ENCODE data around the gene ATP5ME. TPM values are rescaled to one million over a fixed set of nuclear protein-coding genes. Genes with fewer than 3 reads are reported as not detected.

The ATP5ME gene
- polyA plus RNA-seq, 1 of the 3 experiments (the other 2 are of a cell fraction) = 1,185 TPM

DNA sequence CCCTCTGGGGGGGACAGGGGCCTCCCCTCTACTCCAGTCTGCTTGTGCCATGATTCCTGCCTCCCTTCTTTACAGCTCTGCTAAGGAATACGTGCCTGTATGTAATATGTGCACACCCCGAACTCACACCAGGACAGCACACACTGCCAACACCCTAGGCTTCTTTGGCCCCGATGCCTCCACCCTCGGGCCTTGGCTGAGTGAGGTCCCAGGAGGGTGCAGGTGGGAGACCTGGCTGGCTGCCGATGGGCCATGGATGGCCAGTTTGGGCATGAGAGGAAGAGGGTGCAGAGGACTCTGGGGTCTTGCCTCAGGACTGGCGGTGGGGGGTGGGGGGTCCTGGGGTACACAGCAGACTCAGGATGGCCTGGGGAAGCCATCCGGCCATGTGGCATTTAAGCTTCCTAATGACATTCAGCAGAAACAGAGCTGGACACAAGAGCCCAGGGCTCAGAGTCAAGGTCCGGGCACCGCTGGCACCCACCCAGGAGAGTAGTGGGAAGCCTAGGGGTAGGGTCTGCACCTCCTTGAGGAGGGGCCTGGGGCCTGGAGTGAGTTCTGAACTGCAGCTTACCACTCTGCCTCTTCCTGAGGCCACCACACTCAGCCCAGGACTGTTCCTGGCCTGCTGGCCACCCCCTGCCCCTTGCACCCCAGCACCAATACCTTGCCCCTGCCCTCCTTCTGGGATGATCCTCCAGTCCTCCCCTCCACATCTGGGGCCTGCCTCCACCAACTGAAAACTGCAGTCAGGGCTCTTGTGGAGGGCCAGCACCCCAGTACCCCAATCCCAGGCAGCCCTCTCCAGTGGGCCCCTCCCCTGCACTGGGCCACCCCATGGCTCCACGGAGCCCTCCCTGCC is 29.5 kb upstream of the ATP5ME start (continued):
- no peak for TF ChIP-seq GABPA (IDR thresholded peaks at IDR 0.05; ENCODE audit: low read depth)

DNA sequence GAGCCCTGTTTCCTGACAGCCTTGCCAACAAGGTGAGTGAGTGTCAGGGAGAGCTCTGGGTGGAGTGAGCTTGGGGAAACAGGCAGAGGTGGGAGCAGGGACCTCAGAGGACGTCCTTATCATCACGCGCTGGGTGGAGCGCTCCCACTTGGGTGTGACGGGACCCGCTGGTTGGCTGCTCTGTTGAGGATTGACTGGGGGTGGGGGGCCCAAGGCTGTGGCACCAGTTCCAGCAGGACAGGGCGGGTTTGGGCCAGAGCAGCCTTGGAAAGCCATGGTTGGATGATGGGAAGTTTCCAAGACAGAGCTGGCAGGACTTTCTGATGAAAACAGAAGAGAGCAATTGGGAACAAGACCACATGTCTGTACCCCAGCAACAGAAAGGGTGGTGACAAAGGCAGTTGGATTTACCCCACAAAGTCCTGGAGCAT is 28.6 kb upstream of the ATP5ME start:
- peaks cover 0 to 7% of the 10 kb centered on the region in 2 experiments; a peak in 1 of 4 replicates for H3K4me1 ChIP-seq (ENCODE audit: control insufficient read depth in 1 of 2, insufficient read depth in 2 of 2, low read depth in 1 of 2, low read length in 1 of 2)
- H3F3A ChIP-seq (replicated peaks; ENCODE audit: insufficient read depth) = no peaks in the 10 kb centered on the region
- H3K9ac ChIP-seq = no peak overlapping the region
- no peaks in the 10 kb centered on the region for H3K9me2 ChIP-seq
- H3K27ac ChIP-seq (ENCODE audit: low read depth in 2 of 2, low read length in 1 of 2) = no peak overlapping the region
- H3K4me3 ChIP-seq (ENCODE audit: low read depth in 2 of 2, low read length in 1 of 2) = no peak overlapping the region
- no peaks in the 10 kb centered on the region for H3K9me3 ChIP-seq
- H3K4me2 ChIP-seq = no peak overlapping the region
- peaks cover 17% of the 10 kb centered on the region for H3K79me2 ChIP-seq (ENCODE audit: insufficient read depth)
- ChIA-PET POLR2A (no interaction called here), CTCF (interaction anchor here (1.2 to 2.4 kb wide), 2 partner anchors 18 to 29 kb away, joined by 4 to 8 read pairs; partner anchors contain the start of gene ATP5ME)
- no peak for TF ChIP-seq SIN3A (IDR thresholded peaks at IDR 0.05; ENCODE audit: borderline replicate concordance, low read depth, low read length)
- TF ChIP-seq NRF1 (IDR thresholded peaks at IDR 0.05; ENCODE audit: low read depth, low read length) = no peak
- TF ChIP-seq FOXM1 (IDR thresholded peaks at IDR 0.05; ENCODE audit: low read depth) = no peak
- TF ChIP-seq, protein P1, sequence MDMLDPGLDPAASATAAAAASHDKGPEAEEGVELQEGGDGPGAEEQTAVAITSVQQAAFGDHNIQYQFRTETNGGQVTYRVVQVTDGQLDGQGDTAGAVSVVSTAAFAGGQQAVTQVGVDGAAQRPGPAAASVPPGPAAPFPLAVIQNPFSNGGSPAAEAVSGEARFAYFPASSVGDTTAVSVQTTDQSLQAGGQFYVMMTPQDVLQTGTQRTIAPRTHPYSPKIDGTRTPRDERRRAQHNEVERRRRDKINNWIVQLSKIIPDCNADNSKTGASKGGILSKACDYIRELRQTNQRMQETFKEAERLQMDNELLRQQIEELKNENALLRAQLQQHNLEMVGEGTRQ (IDR thresholded peaks at IDR 0.05; ENCODE audit: borderline replicate concordance, low read depth, low read length) = no peak
- TF ChIP-seq REST (IDR thresholded peaks at IDR 0.05; ENCODE audit: low read depth, low read length) = no peak
- TF ChIP-seq TCF12 (IDR thresholded peaks at IDR 0.05) = no peak
- no peak for TF ChIP-seq IRF3 (IDR thresholded peaks at IDR 0.05; ENCODE audit: low read depth, low read length)
- TF ChIP-seq EZH2phosphoT487 (IDR thresholded peaks at IDR 0.05; ENCODE audit: borderline replicate concordance, low read depth) = no peak
- TF ChIP-seq GATA2 (CRISPR knock-in tag; IDR thresholded peaks at IDR 0.05) = no peak
- no peak for TF ChIP-seq CHD2 (IDR thresholded peaks at IDR 0.05; ENCODE audit: low read length, partially characterized antibody)
- TF ChIP-seq, protein P2, sequence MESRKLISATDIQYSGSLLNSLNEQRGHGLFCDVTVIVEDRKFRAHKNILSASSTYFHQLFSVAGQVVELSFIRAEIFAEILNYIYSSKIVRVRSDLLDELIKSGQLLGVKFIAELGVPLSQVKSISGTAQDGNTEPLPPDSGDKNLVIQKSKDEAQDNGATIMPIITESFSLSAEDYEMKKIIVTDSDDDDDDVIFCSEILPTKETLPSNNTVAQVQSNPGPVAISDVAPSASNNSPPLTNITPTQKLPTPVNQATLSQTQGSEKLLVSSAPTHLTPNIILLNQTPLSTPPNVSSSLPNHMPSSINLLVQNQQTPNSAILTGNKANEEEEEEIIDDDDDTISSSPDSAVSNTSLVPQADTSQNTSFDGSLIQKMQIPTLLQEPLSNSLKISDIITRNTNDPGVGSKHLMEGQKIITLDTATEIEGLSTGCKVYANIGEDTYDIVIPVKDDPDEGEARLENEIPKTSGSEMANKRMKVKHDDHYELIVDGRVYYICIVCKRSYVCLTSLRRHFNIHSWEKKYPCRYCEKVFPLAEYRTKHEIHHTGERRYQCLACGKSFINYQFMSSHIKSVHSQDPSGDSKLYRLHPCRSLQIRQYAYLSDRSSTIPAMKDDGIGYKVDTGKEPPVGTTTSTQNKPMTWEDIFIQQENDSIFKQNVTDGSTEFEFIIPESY (IDR thresholded peaks at IDR 0.05; ENCODE audit: borderline replicate concordance, low read depth) = no peak
- TF ChIP-seq FOSL2 (IDR thresholded peaks at IDR 0.05; ENCODE audit: borderline replicate concordance, low read depth) = no peak
- TF ChIP-seq MXI1 (IDR thresholded peaks at IDR 0.05; ENCODE audit: low read depth, low read length) = no peak
- no peak for TF ChIP-seq EP300 (IDR thresholded peaks at IDR 0.05; ENCODE audit: borderline replicate concordance in 1 of 2, low read depth in 1 of 2, low read length in 1 of 2)
- no peak for TF ChIP-seq TAF1 (IDR thresholded peaks at IDR 0.05; ENCODE audit: borderline replicate concordance, low read depth, low read length)
- TF ChIP-seq RCOR1 (IDR thresholded peaks at IDR 0.05; ENCODE audit: low read length) = no peak
- DNase-seq = no peak
- no peaks in the 10 kb centered on the region for H3K36me3 ChIP-seq (replicated peaks in 1 of 2; ENCODE audit: control insufficient read depth in 1 of 2, insufficient read depth in 2 of 2, low read length in 1 of 2)
- peaks cover 5% of the 10 kb centered on the region; the same call in 1 of the 2 replicates for H4K20me1 ChIP-seq (ENCODE audit: insufficient read depth)
- H3K27me3 ChIP-seq (ENCODE audit: insufficient read depth) = no peaks in the 10 kb centered on the region
- WGBS (ENCODE audit: low lambda C conversion rate) = 96% methylated on average over 7 of the region's 7 CpGs
- no peak overlapping the region for H2AFZ ChIP-seq (ENCODE audit: low read depth)

Data from SK-N-SH (cell line).